GM19099 (cell line): ENCODE data around the gene RCOR3.

Experiments
- POLR2A ChIP-seq: IDR thresholded peaks from 3 replicates; pipeline ENCODE4 v1.6.1; 2011; ENCODE audit warnings: low read depth; ENCODE audit not compliant: insufficient read length; ENCODE audit errors: extremely low read depth

Gene RCOR3

GRCh38 chr1:211348547-211348946 lies 89.4 kb downstream of the RCOR3 start:
- no peak for TF ChIP-seq POLR2A

- no peak for TF ChIP-seq POLR2A
Observed at GRCh38 chr1:211349741-211350140, 90.6 kb downstream of the RCOR3 start.

- no peak for TF ChIP-seq POLR2A
Observed at GRCh38 chr1:211352465-211352864, 93.3 kb downstream of the RCOR3 start.

DNA sequence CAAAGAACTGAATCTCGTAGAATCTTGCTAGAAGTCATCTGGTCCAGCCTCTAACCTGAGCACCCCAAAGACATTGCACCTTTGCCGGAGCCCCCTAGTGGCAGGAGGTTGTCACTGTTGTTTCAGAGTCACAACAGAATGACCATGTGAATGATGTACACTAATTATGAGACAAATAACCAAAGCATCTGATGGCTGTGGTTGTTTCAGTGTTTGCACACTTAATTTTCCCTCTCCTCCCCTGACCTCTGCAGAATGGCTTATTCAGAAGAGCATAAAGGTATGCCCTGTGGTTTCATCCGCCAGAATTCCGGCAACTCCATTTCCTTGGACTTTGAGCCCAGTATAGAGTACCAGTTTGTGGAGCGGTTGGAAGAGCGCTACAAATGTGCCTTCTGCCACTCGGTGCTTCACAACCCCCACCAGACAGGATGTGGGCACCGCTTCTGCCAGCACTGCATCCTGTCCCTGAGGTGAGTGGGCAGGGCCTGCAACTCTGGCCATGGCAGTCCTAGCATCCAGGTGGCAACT lies 93.9 kb downstream of the RCOR3 start:
- TF ChIP-seq POLR2A: no peak

GRCh38 chr1:211353562-211354212 lies 94.5 kb downstream of the RCOR3 start:
- TF ChIP-seq POLR2A: no peak

- TF ChIP-seq POLR2A: no peak
Observed at GRCh38 chr1:211355873-211356272, 96.7 kb downstream of the RCOR3 start.

- TF ChIP-seq POLR2A: no peak
Observed at GRCh38 chr1:211356723-211357407, 97.7 kb downstream of the RCOR3 start.

DNA sequence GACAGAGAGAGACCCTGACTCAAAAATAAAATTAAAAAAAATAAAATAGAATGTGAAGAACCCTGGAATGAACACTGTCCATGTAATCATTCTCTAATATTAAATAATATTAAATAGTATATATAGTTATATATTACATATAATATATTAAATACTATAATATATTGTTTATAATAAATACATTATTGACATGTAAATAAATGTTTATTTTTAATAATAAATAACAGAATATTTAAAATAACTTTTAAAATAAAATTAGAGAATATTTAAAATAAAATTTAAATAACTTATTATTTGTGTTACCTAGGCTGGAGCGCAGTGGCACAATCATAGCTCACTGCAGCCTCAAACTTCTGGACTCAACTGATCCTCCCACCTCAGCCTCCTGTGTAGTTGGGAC lies 99.5 kb downstream of the RCOR3 start:
- no peak for TF ChIP-seq POLR2A

DNA sequence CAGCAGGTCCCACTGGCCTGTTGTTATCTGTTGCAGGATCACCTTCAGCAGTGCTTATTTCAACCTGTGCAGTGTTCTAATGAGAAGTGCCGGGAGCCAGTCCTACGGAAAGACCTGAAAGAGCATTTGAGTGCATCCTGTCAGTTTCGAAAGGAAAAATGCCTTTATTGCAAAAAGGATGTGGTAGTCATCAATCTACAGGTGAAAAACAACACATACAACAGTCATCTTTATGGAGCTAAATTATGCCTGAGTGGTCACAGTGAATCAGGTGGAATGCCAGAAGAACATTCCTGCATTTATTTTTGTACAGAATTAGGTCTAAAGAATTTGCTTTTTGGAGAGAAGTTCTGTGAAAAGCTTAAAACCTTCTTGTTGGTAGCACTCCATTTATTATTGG lies 100.7 kb downstream of the RCOR3 start:
- TF ChIP-seq POLR2A: no peak

GRCh38 chr1:211361202-211361601 lies 102.0 kb downstream of the RCOR3 start:
- no peak for TF ChIP-seq POLR2A
